Fibroblast of pulmonary artery (primary cell): Measurements from ENCODE around the gene GJC2.

ENCODE experiments used
- DNase-seq: peaks from one replicate; pipeline ENCODE4 v3.0.0-alpha.2; 2010; ENCODE audit warnings: low read depth
- H3K4me3 ChIP-seq: replicated peaks from 2 replicates; pipeline ENCODE4 v1.5.1; 2011; ENCODE audit warnings: low read depth, mild to moderate bottlenecking, control low read depth, low read length, moderate library complexity
- CTCF ChIP-seq: IDR thresholded peaks from 2 replicates; pipeline ENCODE4 v1.5.1; 2011; ENCODE audit warnings: mild to moderate bottlenecking, control low read depth, low read length, inconsistent platforms; ENCODE audit errors: missing control alignments

GJC2 gene

GRCh38 chr1:228140724-228141225 lies 9.0 kb upstream of the GJC2 start:
- no peak for TF ChIP-seq CTCF
- peak overlapping the region; percentile 91 for H3K4me3 ChIP-seq
- no peak for DNase-seq

GRCh38 chr1:228141226-228142044 lies 8.3 kb upstream of the GJC2 start:
- peak overlapping the region; percentile 91 for H3K4me3 ChIP-seq
- DNase-seq: peak; percentile 85
- no peak for TF ChIP-seq CTCF

GRCh38 chr1:228142155-228142691 lies 7.5 kb upstream of the GJC2 start:
- DNase-seq: no peak
- no peak for TF ChIP-seq CTCF
- peak overlapping the region; percentile 91 for H3K4me3 ChIP-seq

GRCh38 chr1:228142701-228143136 lies 7.0 kb upstream of the GJC2 start:
- H3K4me3 ChIP-seq: no peak overlapping the region
- no peak for DNase-seq
- no peak for TF ChIP-seq CTCF

- no peak for TF ChIP-seq CTCF
- H3K4me3 ChIP-seq: no peak overlapping the region
- no peak for DNase-seq
Measured at GRCh38 chr1:228143480-228144192, 6.1 kb upstream of the GJC2 start.

- TF ChIP-seq CTCF: no peak
- DNase-seq: no peak
- H3K4me3 ChIP-seq: no peak overlapping the region
Measured at GRCh38 chr1:228144193-228144992, 5.3 kb upstream of the GJC2 start.
